Natural killer cell treated with Interleukin-12 subunit alpha and Interleukin-12 subunit beta and Interleukin-15 and Interleukin-18, amount 100 ng/mL, for 72 hours (primary cell): Measurements from ENCODE around the gene PPIB. TPM values are rescaled to one million over a fixed set of nuclear protein-coding genes. Genes with fewer than 3 reads are reported as not detected.
A peak's percentile ranks its signal among the peaks of the same experiment; 100 is the strongest.

Experiments used
- ATAC-seq, 2 donors: fragments of 150-1000 bp; cut with Tn5 transposase in 1 of 2; sonication (Bioruptor Pico), chemical (Tn5 transposase) in 1 of 2; 2 replicates each; pipeline ENCODE4 v1.10.0; 2021
- DNase-seq: peaks from one replicate; pipeline ENCODE4 v3.0.0; 2022; ENCODE audit warnings: low spot score
- H3K27ac Mint-ChIP-seq, 2 donors: 1 replicate in 1 of 2; 2 replicates in 1 of 2; pipeline ENCODE4 v1.8.0; 2022; ENCODE audit warnings: mixed read lengths in 2 of 2, mild to moderate bottlenecking in 1 of 2, moderate library complexity in 1 of 2
- H3K27me3 Mint-ChIP-seq, 2 donors: 1 replicate in 1 of 2; 2 replicates in 1 of 2; pipeline ENCODE4 v1.8.0; 2022; ENCODE audit warnings: mixed read lengths in 2 of 2
- H3K36me3 Mint-ChIP-seq: one replicate; pipeline ENCODE4 v1.8.0; 2022; ENCODE audit warnings: mixed read lengths
- H3K4me1 Mint-ChIP-seq, 2 donors: 1 replicate in 1 of 2; 2 replicates in 1 of 2; pipeline ENCODE4 v1.8.0; 2022; ENCODE audit warnings: low read depth in 2 of 2, mixed read lengths in 2 of 2, mild to moderate bottlenecking in 1 of 2
- H3K4me3 Mint-ChIP-seq: one replicate; pipeline ENCODE4 v1.8.0; 2022; ENCODE audit warnings: mixed read lengths
- H3K9me3 Mint-ChIP-seq: 2 replicates; pipeline ENCODE4 v1.8.0; 2022; ENCODE audit warnings: mixed read lengths
- total RNA-seq, 2 donors: library from RNA; stranded (reverse); gene quantifications; one replicate each; pipeline ENCODE4 v1.2.3, GENCODE V29; 2022

PPIB gene
- total RNA-seq, 2 donors from 2014 or later = 490 to 530 TPM

- H3K27ac Mint-ChIP-seq = peak overlapping the region in 1 of 2 donors; percentile 51
- H3K27me3 Mint-ChIP-seq = no peaks in the 10 kb centered on the region
- peaks cover 7% of the 10 kb centered on the region for H3K36me3 Mint-ChIP-seq
- peaks cover 28 to 30% of the 10 kb centered on the region in 2 donors for H3K4me1 Mint-ChIP-seq
- DNase-seq = no peak
- H3K4me3 Mint-ChIP-seq = no peak overlapping the region
- ATAC-seq = no peak
- no peaks in the 10 kb centered on the region for H3K9me3 Mint-ChIP-seq
These were observed 3.5 kb upstream of the PPIB start for GRCh38 chr15:64166102-64166890.

DNA sequence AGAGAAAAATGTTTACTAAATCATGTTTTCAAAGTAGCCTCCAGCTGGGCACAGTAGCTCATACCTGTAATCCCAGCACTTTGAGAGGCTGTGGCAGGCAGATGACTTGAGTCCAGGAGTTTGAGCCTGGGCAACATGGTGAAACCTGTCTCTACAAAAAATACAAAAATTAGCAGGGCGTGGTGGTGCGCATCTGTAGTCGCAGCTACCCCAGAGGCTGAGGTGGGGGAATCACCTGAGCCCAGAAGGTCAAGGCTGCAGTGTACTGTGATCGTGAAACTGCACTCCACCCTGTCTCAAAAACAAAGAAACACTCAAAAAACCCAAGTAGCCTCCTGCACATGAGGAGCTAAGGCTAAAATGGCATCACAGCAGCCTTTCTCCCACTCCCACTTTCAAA, 1.6 kb upstream of the PPIB start:
- H3K36me3 Mint-ChIP-seq = peaks cover 16% of the 10 kb centered on the region
- H3K27ac Mint-ChIP-seq = peak overlapping the region; percentile 87 to 93
- peaks cover 37 to 38% of the 10 kb centered on the region in 2 donors for H3K4me1 Mint-ChIP-seq
- H3K4me3 Mint-ChIP-seq = peak overlapping the region; percentile 85
- DNase-seq (no peak), ATAC-seq (no peak)
- H3K9me3 Mint-ChIP-seq = no peaks in the 10 kb centered on the region
- H3K27me3 Mint-ChIP-seq = no peaks in the 10 kb centered on the region

DNA sequence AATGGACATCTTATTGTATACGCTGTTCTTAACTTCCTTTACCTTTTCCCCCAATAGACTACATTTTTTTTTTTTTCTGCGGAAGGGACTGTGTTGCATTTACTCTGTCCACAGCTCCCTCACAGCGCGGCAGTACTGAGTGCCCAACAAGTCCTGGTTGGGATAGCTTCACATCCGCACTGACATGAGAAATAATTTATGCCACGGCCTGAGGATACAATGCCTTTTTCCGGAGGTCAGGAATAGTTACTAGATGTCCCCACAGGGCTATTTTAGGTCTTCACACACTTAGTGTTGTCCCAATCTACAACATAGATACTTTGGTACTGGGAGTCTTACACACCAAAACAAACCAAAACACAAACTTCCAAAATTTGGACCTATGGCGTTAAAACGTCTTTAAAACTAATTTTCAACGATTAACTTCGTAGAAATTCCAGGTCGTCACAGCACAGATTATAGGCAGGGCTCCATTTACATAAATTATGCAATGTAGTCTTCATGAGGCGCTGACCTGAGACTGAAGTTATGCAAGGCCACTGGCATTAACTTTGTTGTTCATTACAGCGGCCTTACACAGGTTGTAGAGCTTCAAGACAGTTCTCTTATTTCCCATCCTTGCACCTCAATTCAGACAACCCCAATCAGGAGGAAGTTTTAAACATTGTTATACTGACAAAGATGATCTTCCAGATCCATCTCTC, 989 bp upstream of the PPIB start:
- Mint-ChIP-seq H3K4me1 (peaks cover 39 to 42% of the 10 kb centered on the region in 2 donors), H3K9me3 (no peaks in the 10 kb centered on the region), H3K36me3 (peaks cover 19% of the 10 kb centered on the region), H3K27ac (peak overlapping the region; percentile 87 to 93), H3K27me3 (no peaks in the 10 kb centered on the region), H3K4me3 (peak overlapping the region; percentile 85)
- ATAC-seq (peak; percentile 0), DNase-seq (no peak)

GRCh38 chr15:64162478-64162868, 349 bp downstream of the PPIB start:
- ATAC-seq (peak; percentile 29 to 52), DNase-seq (no peak)
- H3K36me3 Mint-ChIP-seq = peaks cover 32% of the 10 kb centered on the region
- no peaks in the 10 kb centered on the region for H3K9me3 Mint-ChIP-seq
- peaks cover 47 to 54% of the 10 kb centered on the region in 2 donors for H3K4me1 Mint-ChIP-seq
- no peaks in the 10 kb centered on the region for H3K27me3 Mint-ChIP-seq
- H3K4me3 Mint-ChIP-seq = peak overlapping the region; percentile 86
- peak overlapping the region; percentile 87 to 94 for H3K27ac Mint-ChIP-seq

GRCh38 chr15:64161688-64162477, 939 bp downstream of the PPIB start:
- H3K36me3 Mint-ChIP-seq = peaks cover 32% of the 10 kb centered on the region

DNA sequence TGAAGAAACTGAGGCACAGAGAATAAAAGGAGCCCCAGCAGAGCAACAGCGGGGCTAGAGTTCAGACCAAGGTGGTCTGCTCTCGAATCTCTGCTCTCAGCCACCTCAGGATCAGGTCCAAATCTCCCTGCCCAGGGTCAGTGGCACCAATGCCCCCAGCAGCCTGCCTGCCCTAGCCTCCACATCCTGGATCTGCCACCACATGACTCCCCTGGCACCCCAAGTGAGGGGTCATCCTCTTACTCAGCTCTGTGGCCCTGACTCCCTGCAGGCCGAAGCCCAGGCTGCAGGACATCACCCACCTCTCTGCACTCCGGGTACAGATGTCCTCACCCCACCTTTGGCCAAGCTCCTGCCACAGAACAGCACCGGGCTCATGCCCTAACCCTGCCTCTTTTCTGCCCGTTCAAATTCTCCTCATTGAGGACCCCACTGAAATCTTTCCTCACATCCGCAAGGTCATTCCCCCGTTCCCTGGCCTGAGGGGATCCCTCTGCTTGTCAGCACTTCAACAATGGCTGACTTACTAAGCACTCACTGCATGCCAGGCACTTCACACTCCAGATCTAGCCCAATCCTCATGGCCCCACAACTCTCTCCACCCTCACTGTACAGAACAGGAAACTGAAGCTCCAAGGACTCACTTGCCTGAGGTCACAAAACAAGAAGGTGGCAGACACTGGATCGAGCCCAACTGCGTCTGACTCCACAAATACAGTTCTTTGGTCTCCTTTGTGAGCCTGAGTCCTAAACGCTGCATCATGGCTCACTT, 4.3 kb downstream of the PPIB start:
- DNase-seq = no peak
- peak overlapping the region; percentile 58 for H3K4me3 Mint-ChIP-seq
- peak overlapping the region; percentile 80 for H3K27ac Mint-ChIP-seq
- ATAC-seq = no peak
- no peaks in the 10 kb centered on the region for H3K9me3 Mint-ChIP-seq
- H3K4me1 Mint-ChIP-seq = peaks cover 37 to 39% of the 10 kb centered on the region in 2 donors
- peaks cover 37% of the 10 kb centered on the region for H3K36me3 Mint-ChIP-seq
- peaks cover 0 to under 1% of the 10 kb centered on the region in 2 donors for H3K27me3 Mint-ChIP-seq

More at GRCh38 chr15:64161688-64162477, 939 bp downstream of the PPIB start:
- DNase-seq (no peak), ATAC-seq (no peak)
- H3K4me3 Mint-ChIP-seq = peak overlapping the region; percentile 86
- peaks cover 47 to 53% of the 10 kb centered on the region in 2 donors for H3K4me1 Mint-ChIP-seq
- H3K27ac Mint-ChIP-seq = peak overlapping the region; percentile 87 to 94
- H3K27me3 Mint-ChIP-seq = no peaks in the 10 kb centered on the region
- H3K9me3 Mint-ChIP-seq = no peaks in the 10 kb centered on the region

GRCh38 chr15:64157599-64158125, 5.2 kb downstream of the PPIB start:
- Mint-ChIP-seq H3K9me3 (no peaks in the 10 kb centered on the region), H3K27me3 (peaks cover 0 to 2% of the 10 kb centered on the region in 2 donors), H3K36me3 (peaks cover 37% of the 10 kb centered on the region), H3K27ac (peak overlapping the region; percentile 80), H3K4me3 (no peak overlapping the region), H3K4me1 (peaks cover 36 to 42% of the 10 kb centered on the region in 2 donors)
- DNase-seq (no peak), ATAC-seq (no peak)

- Mint-ChIP-seq H3K27ac (no peak overlapping the region), H3K36me3 (peaks cover 32% of the 10 kb centered on the region), H3K27me3 (peaks cover 0 to 2% of the 10 kb centered on the region in 2 donors), H3K4me3 (no peak overlapping the region), H3K4me1 (peaks cover 32 to 36% of the 10 kb centered on the region in 2 donors), H3K9me3 (no peaks in the 10 kb centered on the region)
- no peak for DNase-seq
- ATAC-seq = no peak
These were observed 6.0 kb downstream of the PPIB start for GRCh38 chr15:64156652-64157331.

DNA sequence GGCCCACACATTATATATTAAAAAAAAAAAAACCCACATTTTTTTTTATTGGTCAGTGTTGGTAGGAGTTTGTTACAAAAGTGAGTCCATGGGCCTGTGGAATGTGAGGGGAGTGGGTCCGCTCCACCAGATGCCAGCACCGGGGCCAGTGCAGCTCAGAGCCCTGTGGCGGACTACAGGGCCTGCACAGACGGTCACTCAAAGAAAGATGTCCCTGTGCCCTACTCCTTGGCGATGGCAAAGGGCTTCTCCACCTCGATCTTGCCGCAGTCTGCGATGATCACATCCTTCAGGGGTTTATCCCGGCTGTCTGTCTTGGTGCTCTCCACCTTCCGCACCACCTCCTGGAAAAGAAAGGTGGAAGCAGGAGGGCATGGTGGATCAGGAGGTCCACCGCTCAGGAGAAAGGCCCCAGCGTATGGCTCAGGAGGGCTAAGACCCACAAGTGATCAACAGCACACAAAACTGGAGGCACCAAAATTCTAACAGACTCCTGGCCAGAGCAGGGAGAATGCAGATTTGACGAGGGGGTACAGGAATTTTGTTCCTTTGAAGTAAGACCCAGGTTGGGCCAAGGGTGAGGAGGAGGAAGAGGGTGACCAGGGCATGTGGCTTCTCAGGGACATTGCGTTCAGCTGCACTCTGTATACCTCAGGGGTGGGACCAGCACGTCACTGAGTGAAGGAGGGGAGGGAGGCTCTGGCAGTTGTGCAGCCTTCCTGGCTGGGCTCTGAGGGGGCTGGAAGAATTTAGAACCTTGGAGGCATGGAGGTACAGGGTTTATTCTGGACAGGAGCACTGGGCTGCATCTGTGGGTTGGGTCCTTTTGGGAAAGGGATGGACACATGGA, 6.8 kb downstream of the PPIB start:
- H3K27me3 Mint-ChIP-seq = peaks cover 0 to 3% of the 10 kb centered on the region in 2 donors
- peaks cover 31 to 34% of the 10 kb centered on the region in 2 donors for H3K4me1 Mint-ChIP-seq
- ATAC-seq = no peak
- H3K9me3 Mint-ChIP-seq = no peaks in the 10 kb centered on the region
- H3K27ac Mint-ChIP-seq = no peak overlapping the region
- peaks cover 30% of the 10 kb centered on the region for H3K36me3 Mint-ChIP-seq
- H3K4me3 Mint-ChIP-seq = no peak overlapping the region
- no peak for DNase-seq

GRCh38 chr15:64153480-64154367, 9.1 kb downstream of the PPIB start:
- Mint-ChIP-seq H3K4me1 (peaks cover 21 to 27% of the 10 kb centered on the region in 2 donors), H3K9me3 (no peaks in the 10 kb centered on the region), H3K4me3 (peak overlapping the region; percentile 72), H3K27me3 (peaks cover 0 to 9% of the 10 kb centered on the region in 2 donors), H3K27ac (peak overlapping the region; percentile 56 to 70), H3K36me3 (peaks cover 17% of the 10 kb centered on the region)
- ATAC-seq = peak; percentile 86 to 88
- peak; percentile 87 for DNase-seq
